Activated T-helper 1 cell treated with Interleukin-2 at 50 U/mL for 16 hours (primary cell): ENCODE measurements around the gene KIF18B.

Experiments
- DNase-seq: peaks from one replicate; pipeline ENCODE4 v3.0.0-alpha.2; 2020; ENCODE audit warnings: low read depth

Gene KIF18B

GRCh38 chr17:44947461-44948314 is at the start of gene KIF18B:
Gene KIF18B, minus strand, starts transcription at chr17:44947773. Its CDS starts 11,429 bp downstream, at chr17:44936344.
- peak; percentile 77 for DNase-seq

GRCh38 chr17:44996304-44996703 is 48.7 kb upstream of the KIF18B start:
- no peak for DNase-seq

- no peak for DNase-seq
These were observed 47.9 kb upstream of the KIF18B start for GRCh38 chr17:44995436-44996001.

- DNase-seq: no peak
These were observed 44.8 kb upstream of the KIF18B start for GRCh38 chr17:44992242-44992939.

GRCh38 chr17:44990994-44991393 is 43.4 kb upstream of the KIF18B start:
- no peak for DNase-seq

- no peak for DNase-seq
These were observed 42.1 kb upstream of the KIF18B start for GRCh38 chr17:44989552-44990138.

GRCh38 chr17:44988044-44988942 is 40.7 kb upstream of the KIF18B start:
- no peak for DNase-seq

- no peak for DNase-seq
These were observed 36.0 kb upstream of the KIF18B start for GRCh38 chr17:44983563-44983962.

- no peak for DNase-seq
These were observed 34.6 kb upstream of the KIF18B start for GRCh38 chr17:44982113-44982702.

- no peak for DNase-seq
These were observed 33.8 kb upstream of the KIF18B start for GRCh38 chr17:44981221-44981968.

GRCh38 chr17:44979426-44979995 is 31.9 kb upstream of the KIF18B start:
- DNase-seq: no peak

- DNase-seq: no peak
These were observed 31.2 kb upstream of the KIF18B start for GRCh38 chr17:44978807-44979206.

GRCh38 chr17:44977814-44978550 is 30.4 kb upstream of the KIF18B start:
- DNase-seq: no peak

- no peak for DNase-seq
These were observed 29.5 kb upstream of the KIF18B start for GRCh38 chr17:44977065-44977464.

- DNase-seq: no peak
These were observed 28.6 kb upstream of the KIF18B start for GRCh38 chr17:44976206-44976605.

- DNase-seq: no peak
These were observed 25.4 kb upstream of the KIF18B start for GRCh38 chr17:44972953-44973352.

GRCh38 chr17:44971776-44972483 is 24.4 kb upstream of the KIF18B start:
- no peak for DNase-seq

GRCh38 chr17:44970136-44970741 is 22.7 kb upstream of the KIF18B start:
- no peak for DNase-seq
